Brain microvascular endothelial cell (primary cell): ENCODE results near the gene ZDHHC18.

Source experiments
- DNase-seq: peaks from one replicate; pipeline ENCODE4 v3.0.0-alpha.2; 2020
- H3K27ac ChIP-seq: fragments of 250-450 bp; sonication (Bioruptor Pico); 2 replicates; pipeline ENCODE4 v1.5.1; 2020; ENCODE audit warnings: mild to moderate bottlenecking, moderate library complexity
- H3K27me3 ChIP-seq: fragments of 250-450 bp; sonication (Bioruptor Pico); replicated peaks from 2 replicates; pipeline ENCODE4 v1.5.1; 2020; ENCODE audit warnings: mild to moderate bottlenecking
- H3K36me3 ChIP-seq: fragments of 250-450 bp; sonication (Bioruptor Pico); replicated peaks from 2 replicates; pipeline ENCODE4 v1.5.1; 2020; ENCODE audit warnings: mild to moderate bottlenecking
- H3K4me3 ChIP-seq: 2 replicates; pipeline ENCODE4 v1.5.1; 2011; ENCODE audit warnings: low read depth, mild to moderate bottlenecking, control low read depth, low read length, moderate library complexity
- CTCF ChIP-seq: IDR thresholded peaks from 2 replicates; pipeline ENCODE4 v1.5.1; 2011; ENCODE audit warnings: low read depth, mild to moderate bottlenecking, moderate library complexity, low read length, control low read depth, inconsistent platforms; ENCODE audit errors: missing control alignments
- in situ Hi-C: cut with HindIII; loops from 2 replicates; pipeline ENCODE4 v1.10.0; 2017; ENCODE audit warnings: low sequenced_read_pairs, low pct_ligation_motif_present

ZDHHC18 gene

GRCh38 chr1:26814377-26814776 is 12.1 kb upstream of the ZDHHC18 start:
- H3K4me3 ChIP-seq, result no peak overlapping the region
- H3K36me3 ChIP-seq, result no peaks in the 10 kb centered on the region
- TF ChIP-seq CTCF, result no peak
- H3K27me3 ChIP-seq, result no peaks in the 10 kb centered on the region
- in situ Hi-C loops, result no loop called here
- H3K27ac ChIP-seq, result no peak overlapping the region
- no peak for DNase-seq

DNA sequence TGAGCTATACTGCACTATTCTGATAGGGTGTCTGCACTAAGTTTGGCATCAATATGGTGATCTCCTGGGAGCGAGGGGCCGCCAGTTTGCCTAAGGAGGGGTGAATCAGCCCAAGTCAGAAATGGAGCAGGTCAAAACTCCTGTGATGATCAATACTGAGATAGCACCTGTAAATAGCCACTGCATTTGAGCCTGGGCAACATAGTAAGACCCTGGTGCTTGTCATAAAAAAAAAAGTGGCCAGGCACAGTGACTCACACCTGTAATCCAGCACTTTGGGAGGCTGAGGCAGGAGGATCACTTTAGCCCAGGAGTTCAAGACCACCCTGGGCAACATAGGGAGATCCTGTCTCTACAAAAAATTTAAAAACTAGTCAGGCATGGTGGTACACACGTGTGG is 11.6 kb upstream of the ZDHHC18 start:
- H3K27ac ChIP-seq, result no peak overlapping the region
- H3K36me3 ChIP-seq, result no peaks in the 10 kb centered on the region
- no peak for DNase-seq
- no peaks in the 10 kb centered on the region for H3K27me3 ChIP-seq
- H3K4me3 ChIP-seq, result no peak overlapping the region
- TF ChIP-seq CTCF, result no peak
- in situ Hi-C loops, result no loop called here

GRCh38 chr1:26820784-26821269 is 5.7 kb upstream of the ZDHHC18 start:
- Histone ChIP-seq H3K27ac (no peak overlapping the region), H3K4me3 (no peak overlapping the region), H3K27me3 (no peaks in the 10 kb centered on the region), H3K36me3 (no peaks in the 10 kb centered on the region)
- no peak for DNase-seq
- peak; percentile 31 for TF ChIP-seq CTCF
- in situ Hi-C loops, result no loop called here

- no peak for TF ChIP-seq CTCF
- in situ Hi-C loops, result no loop called here
- no peak overlapping the region for H3K4me3 ChIP-seq
- H3K36me3 ChIP-seq, result no peaks in the 10 kb centered on the region
- no peaks in the 10 kb centered on the region for H3K27me3 ChIP-seq
- no peak for DNase-seq
- H3K27ac ChIP-seq, result no peak overlapping the region
Observed at GRCh38 chr1:26822737-26823395, 3.6 kb upstream of the ZDHHC18 start.

- Histone ChIP-seq H3K4me3 (no peak overlapping the region), H3K27me3 (no peaks in the 10 kb centered on the region), H3K27ac (no peak overlapping the region), H3K36me3 (no peaks in the 10 kb centered on the region)
- no peak for DNase-seq
- TF ChIP-seq CTCF, result no peak
- in situ Hi-C loops, result no loop called here
Observed at GRCh38 chr1:26824731-26825130, 1.8 kb upstream of the ZDHHC18 start.

GRCh38 chr1:26827106-26827604 is 667 bp downstream of the ZDHHC18 start:
- Histone ChIP-seq H3K4me3 (peak overlapping the region; percentile 73), H3K36me3 (peaks cover 11% of the 10 kb centered on the region), H3K27ac (no peak overlapping the region), H3K27me3 (no peaks in the 10 kb centered on the region)
- no peak for DNase-seq
- no peak for TF ChIP-seq CTCF
- in situ Hi-C loops, result no loop called here
